ENCODE results near the gene DIS3L2. TPM values are rescaled to one million over a fixed set of nuclear protein-coding genes. Genes with fewer than 3 reads are reported as not detected.
"Not testable (repeated sequence)": the region's sequence is repeated elsewhere in the genome, so short reads cannot be mapped to it uniquely, and the experiment has no call there.

Gene DIS3L2
- total RNA-seq, 4 donors from 2014 or later: 12.8 to 27.3 (median 16.8) TPM

DNA sequence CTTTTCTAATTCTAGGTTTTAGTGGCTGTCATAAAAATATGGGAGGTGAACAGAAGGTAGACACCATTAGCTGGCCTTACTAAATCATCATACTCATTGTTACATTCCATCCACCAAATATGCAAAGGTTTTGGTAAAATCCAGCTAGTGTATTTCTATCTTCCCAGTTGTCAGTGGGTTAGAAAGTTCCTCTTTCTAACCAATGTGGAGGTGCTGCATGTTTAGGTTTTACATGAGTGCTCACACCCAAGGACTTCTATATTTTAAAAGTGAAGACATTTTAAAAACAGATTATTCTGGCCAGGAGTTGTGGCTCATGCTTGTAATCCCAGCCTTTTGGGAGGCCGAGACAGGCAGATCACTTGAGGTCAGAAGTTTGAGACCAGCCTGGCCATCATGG, 423.0 kb downstream of the DIS3L2 start:
- in situ Hi-C loops (cut with MboI; ENCODE audit: low sequenced_read_pairs in 4 of 4) (no loop called here), intact Hi-C loops (cut with DNase I; ENCODE audit: low total_unique reads) (no loop called here)
- ATAC-seq (no peak), DNase-seq (no peak)
- Histone ChIP-seq H3K9me3 (no peaks in the 10 kb centered on the region), H3K27me3 (peaks cover 60 to 70% (median 70%) of the 10 kb centered on the region in 3 donors), H3K36me3 (no peaks in the 10 kb centered on the region), H3K27ac (no peak overlapping the region), H3K4me3 (no peak overlapping the region), H3K4me1 (peaks cover 0 to 9% of the 10 kb centered on the region in 2 donors)
- TF ChIP-seq POLR2A (IDR thresholded peaks at IDR 0.05): no peak
- TF ChIP-seq CTCF (IDR thresholded peaks at IDR 0.05 in 4 of 5, conservative IDR thresholded peaks at IDR 0.05 in 1 of 5): no peak

DNA sequence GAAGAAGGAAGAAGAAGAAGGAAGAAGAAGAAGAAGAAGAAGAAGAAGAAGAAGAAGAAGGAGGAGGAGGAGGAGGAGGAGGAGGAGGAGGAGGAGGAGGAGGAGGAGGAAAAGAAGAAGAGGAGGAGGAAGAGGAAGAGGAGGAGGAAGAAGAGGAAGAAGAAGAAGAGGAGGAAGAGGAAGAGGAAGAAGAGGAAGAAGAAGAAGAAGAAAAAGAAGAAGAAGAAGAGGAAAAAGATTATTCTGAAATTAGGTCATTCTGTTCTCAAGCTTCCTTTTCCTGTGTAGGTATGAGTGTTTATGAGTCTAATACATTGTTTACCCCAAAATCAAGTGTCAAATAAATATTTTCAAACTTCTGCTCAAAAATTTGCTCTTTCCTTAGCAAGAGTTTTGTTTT, 423.5 kb downstream of the DIS3L2 start:
- H3K4me1 ChIP-seq; ATAC-seq; intact Hi-C loops (cut with DNase I; ENCODE audit: low total_unique reads); H3K36me3 ChIP-seq; H3K4me3 ChIP-seq; H3K9me3 ChIP-seq; DNase-seq; in situ Hi-C loops (cut with MboI; ENCODE audit: low sequenced_read_pairs in 4 of 4); H3K27ac ChIP-seq: not testable (repeated sequence)
- peaks cover 66 to 76% (median 73%) of the 10 kb centered on the region in 3 donors for H3K27me3 ChIP-seq

DNA sequence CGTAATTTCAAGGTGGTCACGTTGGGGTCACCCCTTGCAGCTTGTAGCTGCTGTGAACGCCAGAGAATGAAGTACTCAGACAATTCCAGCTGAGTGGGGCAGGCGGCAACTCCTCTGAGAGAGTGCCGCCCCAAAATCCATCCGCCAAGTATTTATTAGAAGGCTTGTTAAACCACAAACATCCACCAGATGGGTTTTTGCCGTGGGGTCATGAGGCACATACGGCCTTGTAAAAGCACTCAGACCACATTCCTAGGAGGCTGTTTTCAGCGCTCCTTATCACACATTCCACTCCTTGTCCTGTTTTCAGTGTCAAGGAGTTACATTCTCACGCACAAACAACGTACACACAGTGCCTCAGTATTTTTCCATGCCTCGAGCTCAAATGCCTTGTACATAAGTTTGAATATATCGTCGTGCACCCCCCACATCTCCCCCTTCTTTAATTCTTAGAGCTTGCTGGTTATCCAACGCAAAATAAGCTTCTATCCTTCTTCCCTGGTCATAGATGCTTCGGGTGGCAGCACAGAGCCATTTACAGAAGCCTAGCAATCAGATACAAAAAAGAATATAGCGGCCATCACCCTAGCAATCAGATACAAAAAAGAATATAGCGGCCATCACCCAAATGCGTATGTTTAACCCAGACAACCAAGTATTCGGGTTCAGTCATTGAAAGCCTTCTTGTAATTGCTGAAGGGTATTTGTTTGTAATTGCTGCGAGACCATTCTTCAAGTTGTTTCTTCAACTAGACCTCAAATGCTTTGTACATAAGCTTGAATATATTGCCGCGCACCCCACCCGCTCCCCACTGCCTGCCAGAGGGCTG, 424.4 kb downstream of the DIS3L2 start:
- Histone ChIP-seq H3K27me3 (peaks cover 74 to 82% (median 79%) of the 10 kb centered on the region in 3 donors), H3K36me3 (no peaks in the 10 kb centered on the region), H3K27ac (no peak overlapping the region), H3K4me3 (no peak overlapping the region), H3K4me1 (peaks cover 0 to 9% of the 10 kb centered on the region in 2 donors), H3K9me3 (no peaks in the 10 kb centered on the region)
- in situ Hi-C loops (cut with MboI; ENCODE audit: low sequenced_read_pairs in 4 of 4) (no loop called here), intact Hi-C loops (cut with DNase I; ENCODE audit: low total_unique reads) (no loop called here)
- no peak for ATAC-seq
- TF ChIP-seq POLR2A (IDR thresholded peaks at IDR 0.05): no peak
- no peak for TF ChIP-seq CTCF (IDR thresholded peaks at IDR 0.05 in 4 of 5, conservative IDR thresholded peaks at IDR 0.05 in 1 of 5)
- DNase-seq: no peak

GRCh38 chr2:232386490-232386739, 424.9 kb downstream of the DIS3L2 start:
- TF ChIP-seq POLR2A (IDR thresholded peaks at IDR 0.05): no peak
- no peak for TF ChIP-seq CTCF (IDR thresholded peaks at IDR 0.05 in 4 of 5, conservative IDR thresholded peaks at IDR 0.05 in 1 of 5)
- in situ Hi-C loops (cut with MboI; ENCODE audit: low sequenced_read_pairs in 4 of 4) (no loop called here), intact Hi-C loops (cut with DNase I; ENCODE audit: low total_unique reads) (no loop called here)
- ATAC-seq (no peak), DNase-seq (no peak)
- Histone ChIP-seq H3K27me3 (peaks cover 79 to 84% (median 84%) of the 10 kb centered on the region in 3 donors), H3K36me3 (no peaks in the 10 kb centered on the region), H3K9me3 (no peaks in the 10 kb centered on the region), H3K4me1 (peaks cover 0 to 9% of the 10 kb centered on the region in 2 donors), H3K27ac (no peak overlapping the region), H3K4me3 (no peak overlapping the region)

MicroRNA genes within 50 kb of the gene (microRNA counts, 767-probe panel; counts per million panel counts)
- 356 to 448 counts per million in 2 donors for microRNA hsa-miR-562

Small RNA genes lying within 50 kb of the gene (microRNA-seq; reads per million reads assigned to microRNA genes)
- 0 reads per million in 2 donors for gene MIR562 (ENCODE audit: borderline replicate concordance in 2 of 2)

Other genes with a start within 250 kb of the DIS3L2 start
- 10 to 100 TPM; 11.7 to 22.6 (median 17.6) TPM for gene PDE6D, start 180.4 kb upstream of the DIS3L2 start, total RNA-seq
- gene COPS7B, start 175.3 kb upstream of the DIS3L2 start, total RNA-seq: 10 to 100 TPM; 14.8 to 24.1 (median 19.4) TPM
- gene NPPC, start 35.3 kb upstream of the DIS3L2 start, total RNA-seq: not detected

Data from gastrocnemius medialis (tissue), 4 donors.